Naive thymus-derived CD4-positive, alpha-beta T cell (primary cell): ENCODE results near the gene MYOZ3. TPM values are rescaled to one million over a fixed set of nuclear protein-coding genes. Genes with fewer than 3 reads are reported as not detected.

Experiments
- ATAC-seq: fragments of 150-1000 bp; cut with Tn5 transposase; 2 replicates; pipeline ENCODE4 v1.10.0; 2021; ENCODE audit warnings: mild to moderate bottlenecking, moderate library complexity
- CTCF ChIA-PET: fragments of 350-600 bp; sonication (Branson Sonifier 250); formaldehyde crosslinking; loops from one replicate; lab custom pipeline; 2021; ENCODE audit warnings: antibody characterized with exemption; lab: Charles Lee
- POLR2A ChIA-PET: fragments of 350-600 bp; sonication (Branson Sonifier 250); formaldehyde crosslinking; loops from one replicate; lab custom pipeline; 2021; ENCODE audit warnings: antibody characterized with exemption, inconsistent platforms; lab: Charles Lee
- DNase-seq, 9 donors: peaks; one replicate each; pipeline versions ENCODE4 v3.0.0 to v3.0.0-alpha.2; 2020 to 2022; ENCODE audit warnings: mixed read lengths in 1 of 9
- H3K27ac ChIP-seq: one replicate; pipeline ENCODE4 v1.7.0; 2013; ENCODE audit warnings: mild to moderate bottlenecking, low read depth, low read length, moderate library complexity
- H3K27me3 ChIP-seq, 2 donors: one replicate each; pipeline ENCODE4 v1.7.0; 2013; ENCODE audit warnings: low read length in 2 of 2, mild to moderate bottlenecking in 2 of 2, moderate library complexity in 2 of 2; ENCODE audit not compliant: control insufficient read depth in 2 of 2, insufficient read depth in 2 of 2
- H3K36me3 ChIP-seq, 3 experiments: 1 replicate in 2 of 3; 2 replicates in 1 of 3; pipeline ENCODE4 v1.7.0; 2013; ENCODE audit warnings: low read length in 3 of 3, mild to moderate bottlenecking in 3 of 3, moderate library complexity in 1 of 3; ENCODE audit not compliant: insufficient read depth in 3 of 3, control insufficient read depth in 2 of 3
- H3K4me1 ChIP-seq, 2 donors: one replicate each; pipeline ENCODE4 v1.7.0; 2013; ENCODE audit warnings: low read length in 2 of 2, mild to moderate bottlenecking in 2 of 2, moderate library complexity in 1 of 2; ENCODE audit not compliant: control insufficient read depth in 2 of 2, insufficient read depth in 2 of 2
- H3K4me3 ChIP-seq: 2 replicates; pipeline ENCODE4 v1.7.0; 2013; ENCODE audit warnings: mild to moderate bottlenecking, low read length
- H3K9me3 ChIP-seq, 3 experiments: 1 replicate in 2 of 3; 2 replicates in 1 of 3; pipeline ENCODE4 v1.7.0; 2013; ENCODE audit warnings: low read length in 3 of 3; ENCODE audit not compliant: control insufficient read depth in 2 of 3
- H3K27ac Mint-ChIP-seq, 9 donors: one replicate each; pipeline ENCODE4 v1.8.0; 2020 to 2022; ENCODE audit warnings: mixed read lengths in 9 of 9, mild to moderate bottlenecking in 8 of 9, moderate library complexity in 5 of 9, inconsistent platforms in 2 of 9
- H3K27me3 Mint-ChIP-seq, 5 donors: one replicate each; pipeline ENCODE4 v1.8.0; 2021 to 2022; ENCODE audit warnings: mixed read lengths in 5 of 5, mild to moderate bottlenecking in 1 of 5
- H3K36me3 Mint-ChIP-seq, 5 donors: one replicate each; pipeline ENCODE4 v1.8.0; 2020 to 2022; ENCODE audit warnings: mixed read lengths in 5 of 5, mild to moderate bottlenecking in 3 of 5, inconsistent platforms in 1 of 5
- H3K4me1 Mint-ChIP-seq, 7 donors: one replicate each; pipeline ENCODE4 v1.8.0; 2020 to 2022; ENCODE audit warnings: mixed read lengths in 7 of 7, mild to moderate bottlenecking in 3 of 7, inconsistent platforms in 1 of 7
- H3K4me3 Mint-ChIP-seq, 10 donors: one replicate each; pipeline ENCODE4 v1.8.0; 2020 to 2022; ENCODE audit warnings: mild to moderate bottlenecking in 10 of 10, mixed read lengths in 10 of 10, moderate library complexity in 6 of 10, inconsistent platforms in 2 of 10
- H3K9me3 Mint-ChIP-seq, 11 donors: one replicate each; pipeline ENCODE4 v1.8.0; 2020 to 2022; ENCODE audit warnings: mixed read lengths in 11 of 11, mild to moderate bottlenecking in 4 of 11, inconsistent platforms in 1 of 11, moderate library complexity in 1 of 11
- intact Hi-C, 2 donors: fragments of 100-400 bp; cut with micrococcal nuclease; formaldehyde crosslinking; loops; one replicate each; pipeline ENCODE4 v1.15.1; 2023
- polyA plus RNA-seq, 2 donors: library from polyadenylated mRNA; unstranded; fragments of 300-500 nt; fragmentation: Illumina TruSeq; gene quantifications; one replicate each; pipeline ENCODE4 v1.2.3, GENCODE V29; 2021
- total RNA-seq, 6 experiments: library from RNA in 5 of 6; stranded (reverse) in 5 of 6; gene quantifications; 1 replicate in 5 of 6; 2 replicates in 1 of 6; pipeline ENCODE4 v1.2.3 and lab custom pipeline; 2021 to 2026

MYOZ3 gene
- total and polyA plus RNA-seq, 7 experiments from 2014 or later: 0.15 TPM; not detected in 6

GRCh38 chr5:150637245-150638052 lies 23.6 kb upstream of the MYOZ3 start:
- Histone ChIP-seq H3K27ac (no peak overlapping the region), H3K4me1 (no peaks in the 10 kb centered on the region), H3K27me3 (no peaks in the 10 kb centered on the region), H3K36me3 (no peaks in the 10 kb centered on the region), H3K9me3 (no peaks in the 10 kb centered on the region), H3K4me3 (no peak overlapping the region)
- no peak overlapping the region for H3K4me3 Mint-ChIP-seq
- H3K4me1 Mint-ChIP-seq: peaks cover 0 to 5% (median 0%) of the 10 kb centered on the region in 7 donors
- POLR2A ChIA-PET: no interaction called here
- no peak for DNase-seq
- H3K27me3 Mint-ChIP-seq: peaks cover 0 to 18% (median 4%) of the 10 kb centered on the region in 5 donors
- H3K27ac Mint-ChIP-seq: no peak overlapping the region
- ATAC-seq: no peak
- H3K36me3 Mint-ChIP-seq: no peaks in the 10 kb centered on the region
- CTCF ChIA-PET: no interaction called here
- intact Hi-C loops: no loop called here
- H3K9me3 Mint-ChIP-seq: peaks cover 0 to 2% (median 0%) of the 10 kb centered on the region in 11 donors

- Histone ChIP-seq H3K27me3 (no peaks in the 10 kb centered on the region), H3K27ac (no peak overlapping the region), H3K4me3 (no peak overlapping the region), H3K36me3 (no peaks in the 10 kb centered on the region), H3K4me1 (no peaks in the 10 kb centered on the region), H3K9me3 (no peaks in the 10 kb centered on the region)
- CTCF ChIA-PET: no interaction called here
- Mint-ChIP-seq H3K36me3 (no peaks in the 10 kb centered on the region), H3K4me3 (no peak overlapping the region), H3K4me1 (peaks cover 0 to 5% (median 0%) of the 10 kb centered on the region in 7 donors), H3K27me3 (peaks cover 0 to 18% (median 4%) of the 10 kb centered on the region in 5 donors), H3K9me3 (peaks cover 0 to 2% (median 0%) of the 10 kb centered on the region in 11 donors), H3K27ac (peak overlapping the region in 1 of 9 donors; percentile 40)
- DNase-seq (no peak), ATAC-seq (no peak)
- POLR2A ChIA-PET: no interaction called here
- intact Hi-C loops: no loop called here
Measured at GRCh38 chr5:150638053-150638444, 23.0 kb upstream of the MYOZ3 start.

DNA sequence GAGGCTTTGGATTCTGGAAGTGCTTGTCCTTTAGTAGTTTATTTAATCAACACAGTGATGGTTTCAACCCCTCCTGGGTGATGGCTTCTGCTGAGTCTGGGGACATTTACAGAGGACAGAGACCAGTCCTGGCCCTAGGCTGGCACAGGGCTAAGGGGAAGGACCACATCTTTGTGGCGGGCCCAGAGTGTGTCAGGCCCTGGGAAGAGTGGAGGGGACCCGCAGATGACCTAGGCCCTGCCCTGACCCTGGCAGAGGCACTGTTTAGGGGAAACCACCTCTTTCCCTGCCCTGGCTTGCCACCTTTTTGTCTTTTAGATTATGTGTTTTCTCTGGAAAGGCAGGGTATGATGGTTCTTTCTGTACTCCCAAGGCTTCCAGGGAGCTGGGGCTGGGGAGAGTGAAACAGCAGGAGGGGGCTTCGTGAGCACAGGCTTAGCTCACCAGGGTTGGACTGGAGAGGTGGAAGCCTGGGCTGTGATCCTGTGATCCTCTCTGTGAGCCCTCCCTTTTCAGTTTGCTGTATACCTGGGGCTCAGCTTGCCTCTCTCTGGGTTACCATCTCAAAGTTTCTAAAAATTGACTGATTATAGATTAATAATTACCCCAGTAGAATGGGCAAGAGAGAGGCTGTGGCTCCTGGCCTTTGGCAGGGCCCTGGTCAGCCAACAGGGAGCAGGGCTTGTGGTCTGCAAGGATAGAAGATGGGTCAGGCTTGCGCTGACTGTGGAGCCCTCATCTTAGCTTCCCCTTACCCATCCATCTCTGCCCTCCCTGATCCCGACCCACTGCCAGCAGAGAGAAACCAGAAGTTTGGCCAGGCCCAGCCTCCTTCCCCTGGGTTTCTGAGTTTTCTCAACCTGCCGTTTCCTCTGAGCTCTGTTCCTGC lies 22.3 kb upstream of the MYOZ3 start:
- ATAC-seq: no peak
- DNase-seq: no peak
- POLR2A ChIA-PET: no interaction called here
- CTCF ChIA-PET: no interaction called here
- Histone ChIP-seq H3K9me3 (no peaks in the 10 kb centered on the region), H3K4me1 (no peaks in the 10 kb centered on the region), H3K36me3 (no peaks in the 10 kb centered on the region), H3K4me3 (no peak overlapping the region), H3K27ac (no peak overlapping the region), H3K27me3 (no peaks in the 10 kb centered on the region)
- Mint-ChIP-seq H3K27me3 (peaks cover 0 to 18% (median 4%) of the 10 kb centered on the region in 5 donors), H3K36me3 (no peaks in the 10 kb centered on the region), H3K9me3 (peaks cover 0 to 2% (median 0%) of the 10 kb centered on the region in 11 donors), H3K4me1 (peaks cover 0 to 5% (median 0%) of the 10 kb centered on the region in 7 donors), H3K4me3 (no peak overlapping the region), H3K27ac (peak overlapping the region in 1 of 9 donors; percentile 40)
- intact Hi-C loops: no loop called here

GRCh38 chr5:150639377-150639692 lies 21.7 kb upstream of the MYOZ3 start:
- ATAC-seq: no peak
- H3K27ac Mint-ChIP-seq: no peak overlapping the region

DNA sequence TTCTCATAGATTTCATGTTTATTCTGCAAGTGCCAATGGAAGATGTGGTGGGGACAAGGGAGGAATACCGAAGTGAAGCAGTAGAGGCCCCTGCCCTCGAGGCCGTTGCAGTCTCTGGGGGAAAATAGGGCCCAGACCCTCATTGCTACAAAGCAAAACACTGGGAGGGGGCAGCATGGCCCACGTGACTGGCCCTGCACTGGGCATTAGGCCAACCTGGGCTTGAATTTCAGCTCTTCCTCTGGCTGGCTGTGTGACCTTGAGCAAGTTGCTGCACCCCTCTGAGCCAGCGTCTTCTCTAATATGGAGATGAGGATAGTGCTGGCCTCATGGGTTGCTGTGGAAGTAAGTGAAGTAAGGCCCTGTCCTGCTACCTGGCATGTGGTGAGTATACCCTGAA lies 21.3 kb upstream of the MYOZ3 start:
- Mint-ChIP-seq H3K4me3 (no peak overlapping the region), H3K9me3 (peaks cover 0 to 2% (median 0%) of the 10 kb centered on the region in 11 donors), H3K4me1 (peaks cover 0 to 5% (median 0%) of the 10 kb centered on the region in 7 donors), H3K36me3 (no peaks in the 10 kb centered on the region), H3K27ac (peak overlapping the region in 1 of 9 donors; percentile 56), H3K27me3 (peaks cover 0 to 18% (median 4%) of the 10 kb centered on the region in 5 donors)
- Histone ChIP-seq H3K27me3 (no peaks in the 10 kb centered on the region), H3K9me3 (no peaks in the 10 kb centered on the region), H3K4me1 (no peaks in the 10 kb centered on the region), H3K36me3 (no peaks in the 10 kb centered on the region), H3K27ac (no peak overlapping the region), H3K4me3 (no peak overlapping the region)
- intact Hi-C loops: no loop called here
- DNase-seq (no peak), ATAC-seq (no peak)
- POLR2A ChIA-PET: no interaction called here
- CTCF ChIA-PET: no interaction called here

More at GRCh38 chr5:150639377-150639692, 21.7 kb upstream of the MYOZ3 start:
- Mint-ChIP-seq H3K4me1 (peaks cover 0 to 5% (median 0%) of the 10 kb centered on the region in 7 donors), H3K4me3 (no peak overlapping the region), H3K36me3 (no peaks in the 10 kb centered on the region), H3K27me3 (peaks cover 0 to 16% (median 4%) of the 10 kb centered on the region in 5 donors), H3K9me3 (peaks cover 0 to 2% (median 0%) of the 10 kb centered on the region in 11 donors)
- Histone ChIP-seq H3K4me3 (no peak overlapping the region), H3K9me3 (no peaks in the 10 kb centered on the region), H3K36me3 (no peaks in the 10 kb centered on the region), H3K4me1 (no peaks in the 10 kb centered on the region), H3K27me3 (no peaks in the 10 kb centered on the region), H3K27ac (no peak overlapping the region)
- DNase-seq: no peak
- ChIA-PET POLR2A (no interaction called here), CTCF (no interaction called here)
- intact Hi-C loops: no loop called here

DNA sequence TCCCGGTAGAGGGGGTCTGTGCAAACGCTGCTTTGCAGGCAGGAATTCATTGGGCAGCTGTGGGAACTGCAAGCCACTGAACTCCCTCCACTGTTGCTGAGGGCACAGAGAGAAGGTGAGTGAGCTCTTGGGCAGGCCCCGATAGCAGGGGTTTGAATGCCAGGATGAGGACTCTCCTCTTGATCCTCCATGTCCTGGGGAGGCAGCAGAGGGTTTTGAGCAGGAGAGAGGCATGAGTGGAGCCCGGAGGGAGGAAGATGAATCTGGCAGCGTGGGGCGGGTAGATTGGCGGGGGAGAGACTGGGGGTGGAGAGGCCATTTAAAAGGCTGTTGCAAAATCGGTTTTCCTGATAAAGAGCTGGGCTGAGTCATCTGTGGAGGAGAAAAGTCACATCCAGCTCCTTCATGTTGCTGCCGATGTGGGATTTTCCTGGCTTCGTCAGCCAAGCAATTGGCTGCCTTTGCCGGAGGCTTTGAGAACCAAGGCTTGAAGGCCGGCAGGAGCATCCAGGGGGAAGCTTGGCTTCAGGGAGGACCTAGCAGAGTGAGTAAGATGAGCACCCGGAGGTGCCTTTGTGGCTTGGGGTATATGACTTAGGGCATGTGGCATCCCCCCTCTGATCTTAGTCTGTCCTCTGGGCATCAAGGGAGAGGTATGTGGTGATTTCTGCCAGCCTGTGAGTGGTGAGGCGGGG lies 20.6 kb upstream of the MYOZ3 start, which contains the start of gene SYNPO:
Gene SYNPO, plus strand, starts transcription at position 350 of the 695 bp plus-strand sequence. CDS start 7,616 bp downstream, outside the sequence.
- DNase-seq (no peak), ATAC-seq (no peak)
- intact Hi-C loops: no loop called here
- H3K27ac Mint-ChIP-seq: peak within 1 kb of the TSS in 2 of 9 donors; percentile 41 to 56
- CTCF ChIA-PET: no interaction called here
- no peak within 1 kb of the TSS for H3K27ac ChIP-seq
- H3K4me1 Mint-ChIP-seq: peaks cover 0 to 5% (median 0%) of the 10 kb centered on the region in 7 donors
- POLR2A ChIA-PET: no interaction called here
- H3K9me3 ChIP-seq: no peaks in the 10 kb centered on the region
- H3K4me3 Mint-ChIP-seq: no peak within 1 kb of the TSS
- H3K36me3 ChIP-seq: no peaks in the 10 kb centered on the region
- H3K9me3 Mint-ChIP-seq: peaks cover 0 to 2% (median 0%) of the 10 kb centered on the region in 11 donors
- no peaks in the 10 kb centered on the region for H3K4me1 ChIP-seq
- H3K27me3 Mint-ChIP-seq: peaks cover 0 to 18% (median 4%) of the 10 kb centered on the region in 5 donors
- H3K27me3 ChIP-seq: no peaks in the 10 kb centered on the region
- H3K36me3 Mint-ChIP-seq: no peaks in the 10 kb centered on the region
- H3K4me3 ChIP-seq: no peak within 1 kb of the TSS
